ENCODE results near the gene SLC46A2. TPM values are rescaled to one million over a fixed set of nuclear protein-coding genes. Genes with fewer than 3 reads are reported as not detected.

Gene SLC46A2
- total and polyA plus RNA-seq, 9 of the 15 experiments (the other 6 are each of a cell fraction or from before 2014, with no cell fraction given), result not detected

GRCh38 chr9:112844771-112845542 is 45.7 kb downstream of the SLC46A2 start (continued):
- TF ChIP-seq ZBTB33 (CRISPR knock-in tag; IDR thresholded peaks at IDR 0.05) (peak; percentile 22; the same call in 1 of the 2 replicates), HDAC6 (IDR thresholded peaks at IDR 0.05; ENCODE audit: low read depth, low read length) (no peak), RAD21 (CRISPR knock-in tag; conservative IDR thresholded peaks at IDR 0.05 in 1 of 2, IDR thresholded peaks at IDR 0.05 in 1 of 2) (peak; percentile 80 to 84), SOX6 (IDR thresholded peaks at IDR 0.05) (0 out of 2 replicates have a peak, but pooled peaks have one; percentile 14), ETV1 (tag; conservative IDR thresholded peaks at IDR 0.05; ENCODE audit: low read depth) (peak; percentile 85), SMC3 (conservative IDR thresholded peaks at IDR 0.05; ENCODE audit: insufficient read depth, low read depth, low read length) (peak; percentile 86), POLR2AphosphoS5 (IDR thresholded peaks at IDR 0.05; ENCODE audit: control insufficient read depth, insufficient read depth, low read depth, low read length) (no peak), STAG1 (CRISPR knock-in tag; IDR thresholded peaks at IDR 0.05; ENCODE audit: borderline replicate concordance) (peak; percentile 20; the same call in 1 of the 2 replicates), RERE (CRISPR knock-in tag; IDR thresholded peaks at IDR 0.05; ENCODE audit: borderline replicate concordance) (no peak), EHMT2 (IDR thresholded peaks at IDR 0.05) (peak; percentile 55; the same call in 1 of the 2 replicates), HCFC1 (IDR thresholded peaks at IDR 0.05; ENCODE audit: low read depth, low read length) (0 out of 2 replicates have a peak, but pooled peaks have one; percentile 22), CC2D1A (IDR thresholded peaks at IDR 0.05) (peak; percentile 80), CTCFL (IDR thresholded peaks at IDR 0.05; ENCODE audit: borderline replicate concordance, insufficient read depth, low read depth, low read length, poor library complexity, severe bottlenecking) (peak; percentile 32), MAZ (CRISPR knock-in tag; conservative IDR thresholded peaks at IDR 0.05 in 1 of 2, IDR thresholded peaks at IDR 0.05 in 1 of 2) (0 out of 4 replicates have a peak, but pooled peaks of 1 of the 2 experiments have one; percentile 46), ELK3 (CRISPR knock-in tag; IDR thresholded peaks at IDR 0.05) (no peak)
